HG03575 (cell line): ENCODE measurements around the gene CAMK2D.
A peak's percentile ranks its signal among the peaks of the same experiment; 100 is the strongest.
"Not testable (repeated sequence)": the region's sequence is repeated elsewhere in the genome, so short reads cannot be mapped to it uniquely, and the experiment has no call there.

Source experiments
- ATAC-seq: cut with Tn5 transposase; IDR thresholded peaks from one replicate; pipeline ENCODE4 v1.9.1; 2021; ENCODE audit not compliant: unreplicated experiment, insufficient number of reproducible peaks, low FRiP score; ENCODE audit errors: extremely low read depth

CAMK2D gene

DNA sequence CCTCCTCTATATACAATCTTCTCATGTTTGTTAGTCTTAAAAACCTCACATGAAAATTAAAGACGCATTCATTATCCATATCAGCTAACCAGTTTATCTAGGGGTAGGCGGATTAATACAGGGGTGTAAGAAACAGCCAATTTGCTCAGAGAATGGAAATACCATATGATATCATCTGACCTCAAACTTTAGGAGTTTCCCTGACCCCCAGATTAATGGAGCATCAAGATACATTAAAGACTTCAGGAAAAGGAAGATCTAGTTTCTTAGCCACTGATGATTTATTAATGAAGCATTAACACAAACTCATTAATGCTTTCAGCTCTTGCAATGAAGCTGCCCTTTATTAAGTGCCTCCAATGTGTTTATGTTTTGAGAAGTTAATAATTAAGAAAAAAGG is 67.5 kb downstream of the CAMK2D start:
- ATAC-seq = no peak

DNA sequence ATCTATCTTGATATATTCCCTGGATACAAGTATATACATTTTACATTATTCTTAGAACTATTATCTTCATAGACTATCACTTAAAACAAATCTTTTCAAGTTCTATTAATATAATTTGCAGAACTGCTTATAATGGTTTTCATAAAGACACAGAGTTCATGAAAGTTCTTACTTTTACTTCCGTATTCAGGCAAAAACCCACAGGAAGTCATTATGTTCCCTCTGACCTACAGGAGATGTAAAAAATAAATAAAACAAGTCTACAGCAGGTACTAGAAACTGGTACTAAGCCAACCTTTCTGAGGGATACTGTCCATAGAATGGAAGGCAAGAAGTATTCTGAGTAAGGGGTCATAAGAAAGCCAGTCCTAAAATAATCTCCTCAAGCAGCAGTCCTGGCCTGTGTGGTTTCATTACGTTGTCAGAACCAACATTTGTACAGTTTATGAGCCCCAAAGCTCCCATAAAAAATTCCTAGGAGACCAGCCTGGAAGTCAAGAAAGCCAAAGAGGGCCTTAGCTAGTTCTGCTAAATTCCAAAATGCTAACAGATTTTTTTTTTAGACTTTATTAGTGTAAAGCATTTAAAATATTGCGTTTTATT is 68.6 kb downstream of the CAMK2D start:
- peak; percentile 59 for ATAC-seq

DNA sequence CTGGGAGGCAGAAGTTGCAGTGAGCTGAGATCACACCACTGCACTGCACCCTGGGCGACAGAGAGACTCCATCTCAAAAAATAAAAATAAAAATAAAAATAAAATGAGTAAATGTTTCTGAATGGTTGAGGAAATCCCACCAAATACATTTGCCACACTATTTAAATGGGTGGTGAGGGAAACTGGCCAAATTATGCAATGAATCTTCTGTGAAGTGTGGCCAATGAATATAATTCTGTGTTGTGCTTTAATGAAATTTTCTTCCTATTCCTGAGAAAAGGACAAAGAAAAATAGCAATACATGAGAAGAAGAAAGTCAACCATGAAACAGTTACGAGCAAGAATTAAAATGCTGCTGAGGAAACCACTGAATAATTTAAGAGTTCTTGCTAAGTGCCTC is 69.9 kb downstream of the CAMK2D start:
- no peak for ATAC-seq

DNA sequence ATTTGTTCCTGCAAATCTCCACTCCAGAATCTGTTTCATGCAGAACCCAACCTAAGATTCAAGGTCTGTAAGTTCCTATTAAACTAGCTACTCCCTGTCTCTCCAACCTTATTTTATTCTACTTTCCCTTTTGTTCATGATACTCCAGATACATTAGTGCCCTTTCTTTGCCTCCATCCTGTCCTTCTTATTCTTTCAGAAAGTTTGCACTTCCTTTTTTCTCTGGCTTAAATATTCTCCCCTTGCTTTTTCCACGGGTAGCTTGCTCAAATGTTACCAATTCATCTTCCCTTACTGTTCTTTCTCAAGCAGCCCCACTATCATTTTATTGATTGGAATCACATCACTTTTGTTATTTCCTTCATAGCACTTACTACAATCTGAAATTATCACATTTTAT is 72.1 kb downstream of the CAMK2D start:
- no peak for ATAC-seq

DNA sequence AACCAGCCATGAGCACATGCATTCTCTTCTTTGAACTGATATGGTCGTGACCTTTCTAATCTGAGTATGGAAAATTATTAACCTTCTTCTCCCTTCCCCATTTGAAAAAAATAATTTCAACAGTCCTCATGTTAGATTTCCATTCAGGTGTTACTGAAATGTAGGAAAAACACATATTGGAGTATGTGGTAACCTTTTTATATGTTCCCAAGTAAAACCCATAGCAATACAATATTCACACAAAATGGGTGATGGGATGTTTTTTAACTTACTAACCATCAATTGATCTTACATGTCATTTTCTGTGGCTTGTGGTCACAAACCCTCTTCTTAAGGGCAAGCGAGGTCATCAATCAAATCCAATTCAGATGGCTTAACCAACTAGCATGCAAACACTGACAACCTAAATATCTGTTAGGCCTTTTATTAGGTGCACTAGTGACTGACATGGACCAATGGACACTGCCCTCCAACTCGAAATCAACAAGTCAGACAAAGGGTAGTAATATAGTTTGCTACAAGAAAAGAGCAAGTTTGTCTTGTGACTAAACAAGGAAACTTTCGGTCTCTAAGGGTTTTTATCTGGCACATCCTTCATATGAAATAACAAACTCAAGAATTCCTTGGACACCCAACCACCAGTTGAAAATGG is 74.3 kb downstream of the CAMK2D start:
- no peak for ATAC-seq

DNA sequence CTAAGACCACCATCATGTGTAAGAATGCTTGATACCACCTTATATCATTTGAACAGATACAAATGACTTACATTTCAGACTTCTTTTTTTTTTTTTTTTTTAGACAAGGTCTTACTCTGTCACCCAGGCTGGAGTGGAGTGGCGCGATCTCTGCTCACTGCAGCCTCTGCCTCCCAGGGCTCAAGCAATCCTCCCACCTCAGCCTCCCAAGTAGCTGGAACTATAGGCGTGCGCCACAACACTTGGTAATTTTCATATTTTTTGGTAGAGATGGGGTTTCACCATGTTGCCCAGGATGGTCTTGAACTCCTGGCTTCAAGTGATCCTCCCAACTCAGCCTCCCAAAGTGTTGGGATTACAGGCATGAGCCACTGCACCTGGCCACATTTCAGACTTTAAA is 76.4 kb downstream of the CAMK2D start:
- ATAC-seq = not testable (repeated sequence)

DNA sequence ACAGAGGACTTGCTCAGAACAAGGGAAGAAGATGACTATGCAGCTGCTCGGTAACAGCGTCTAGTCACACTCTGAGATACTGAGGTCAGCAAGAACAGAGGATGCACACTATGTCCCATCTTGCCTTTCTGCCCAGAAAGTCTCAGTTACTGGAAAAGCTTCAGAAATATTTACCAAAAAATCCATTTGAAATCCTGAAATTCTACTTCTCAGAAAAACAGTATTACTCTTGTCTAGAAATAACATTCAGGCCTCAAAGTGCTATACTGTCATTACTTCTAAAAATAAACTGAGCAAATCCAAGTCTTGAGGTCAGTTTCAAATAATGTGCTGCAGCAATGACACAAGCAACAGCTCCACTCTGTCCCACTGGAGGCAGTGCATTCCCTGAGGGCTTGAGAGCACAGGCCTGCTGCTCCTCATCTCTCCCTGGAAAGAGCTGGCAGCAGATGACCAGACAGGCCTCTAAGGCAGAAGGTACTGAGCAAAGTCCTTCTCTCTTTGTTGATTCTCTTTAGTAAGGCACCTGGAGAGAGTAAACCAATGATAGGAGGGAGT is 76.9 kb downstream of the CAMK2D start:
- ATAC-seq = no peak

DNA sequence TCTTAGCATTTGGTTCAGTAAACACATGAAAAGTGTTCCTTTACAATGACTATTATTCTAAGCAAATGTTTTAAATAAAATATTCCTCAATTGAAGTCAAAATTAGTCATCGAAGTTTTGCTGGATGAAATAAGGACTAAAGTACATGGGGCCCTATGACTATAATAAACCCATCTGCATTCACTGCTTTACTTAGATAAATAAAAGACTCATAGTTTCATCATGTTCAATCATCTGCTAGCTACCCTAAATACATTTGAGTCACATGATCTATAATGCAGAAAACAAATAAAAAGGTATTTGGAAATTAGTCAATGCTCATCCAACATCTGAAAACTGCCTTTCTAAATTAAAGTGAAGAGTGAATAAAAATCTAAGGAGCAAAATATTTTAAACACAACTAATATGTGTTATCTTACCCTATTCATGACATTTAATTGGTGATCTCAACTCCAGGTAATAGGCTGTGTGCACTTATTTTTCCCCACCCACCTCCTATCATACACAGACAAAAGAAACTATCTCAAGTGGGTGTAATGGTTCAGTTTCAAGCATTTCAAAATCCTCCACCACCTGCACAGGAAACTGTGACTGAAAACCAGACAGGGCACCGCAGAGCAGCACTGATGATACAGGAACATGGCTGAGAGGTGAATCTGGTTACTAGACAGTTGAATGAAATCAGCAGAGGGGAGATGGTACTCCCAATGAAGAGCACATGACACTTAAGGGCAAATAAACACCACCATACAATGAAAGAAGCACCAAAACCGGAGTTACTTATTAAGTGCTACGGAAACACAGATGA is 78.6 kb downstream of the CAMK2D start:
- peak; percentile 97 for ATAC-seq

DNA sequence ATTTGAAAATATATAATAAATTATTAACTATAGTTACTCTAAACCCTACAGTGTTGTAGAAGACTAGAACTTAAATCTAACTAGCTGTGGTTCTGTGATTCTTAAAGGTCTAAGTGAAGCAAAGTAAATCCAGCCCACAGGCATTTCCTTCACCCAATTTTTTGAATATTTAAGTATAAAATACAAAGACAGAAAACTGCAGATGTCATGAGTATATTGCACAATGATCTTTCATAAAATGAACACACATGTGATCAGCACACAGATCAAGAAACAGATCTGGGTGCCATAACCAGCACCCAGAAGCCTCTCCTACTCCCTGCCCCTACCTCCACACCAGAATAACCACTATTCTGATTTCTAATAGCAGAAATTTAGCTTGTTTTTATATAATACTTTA is 82.9 kb downstream of the CAMK2D start:
- no peak for ATAC-seq

DNA sequence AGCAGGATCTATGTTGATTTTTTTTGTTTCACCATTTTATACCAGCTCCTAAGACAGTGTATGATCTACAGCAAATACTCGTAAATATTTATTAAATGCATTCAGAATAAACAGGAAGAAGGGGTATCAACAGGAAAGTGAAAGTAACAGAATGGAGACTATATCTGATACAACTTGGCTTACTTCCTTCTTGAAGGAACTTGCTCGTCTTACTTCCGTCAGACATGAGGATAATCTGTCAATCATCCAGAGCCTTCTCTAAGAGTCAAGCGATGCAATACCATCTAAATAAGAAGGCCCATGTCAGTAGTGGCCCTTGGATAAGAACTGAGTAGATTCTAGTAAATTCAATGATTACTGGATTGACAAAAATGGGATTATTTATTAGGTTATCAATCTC is 84.2 kb downstream of the CAMK2D start:
- no peak for ATAC-seq

DNA sequence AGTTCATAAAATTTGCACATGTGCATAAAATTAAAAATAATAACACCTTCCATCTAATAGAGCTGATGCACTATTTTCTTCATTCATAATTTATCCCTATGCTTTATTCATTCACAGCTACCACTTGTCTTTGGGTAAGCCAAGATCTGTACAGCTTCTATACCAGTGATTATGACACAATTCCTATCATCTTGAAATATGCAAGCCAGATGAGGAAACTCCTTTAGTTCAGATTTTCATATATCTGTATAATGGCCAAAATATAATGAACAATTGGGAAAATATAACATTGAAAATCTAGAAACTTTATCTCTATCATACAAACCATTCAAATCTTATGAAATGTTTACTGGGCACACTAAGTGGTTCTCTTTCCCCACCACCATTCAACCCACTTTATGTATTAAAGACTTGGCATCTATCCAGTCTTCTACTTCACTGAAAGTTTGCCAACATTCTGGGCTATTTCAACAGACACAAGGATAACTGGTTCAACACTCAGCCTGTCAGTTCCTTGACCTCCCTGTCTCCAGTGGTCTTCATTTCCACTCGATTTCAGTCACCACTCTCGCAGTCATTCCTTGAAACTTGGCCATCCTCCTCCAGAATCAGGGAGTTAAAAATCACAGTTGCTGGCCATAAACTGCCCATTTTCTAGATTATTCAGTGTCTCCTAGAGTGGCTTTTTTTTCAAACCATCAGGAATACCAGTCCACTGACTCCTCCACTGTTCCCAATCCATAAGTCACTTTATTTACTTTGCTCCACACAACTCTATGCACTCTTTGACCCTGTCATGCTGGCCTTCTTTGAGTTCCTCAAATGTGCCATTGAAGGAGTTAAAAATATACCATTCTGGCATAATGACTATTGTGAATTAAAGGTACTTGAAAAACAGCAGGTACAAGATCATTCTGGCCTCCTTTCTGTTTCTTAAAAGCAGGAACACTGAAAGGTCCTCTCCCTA is 85.5 kb downstream of the CAMK2D start:
- no peak for ATAC-seq

DNA sequence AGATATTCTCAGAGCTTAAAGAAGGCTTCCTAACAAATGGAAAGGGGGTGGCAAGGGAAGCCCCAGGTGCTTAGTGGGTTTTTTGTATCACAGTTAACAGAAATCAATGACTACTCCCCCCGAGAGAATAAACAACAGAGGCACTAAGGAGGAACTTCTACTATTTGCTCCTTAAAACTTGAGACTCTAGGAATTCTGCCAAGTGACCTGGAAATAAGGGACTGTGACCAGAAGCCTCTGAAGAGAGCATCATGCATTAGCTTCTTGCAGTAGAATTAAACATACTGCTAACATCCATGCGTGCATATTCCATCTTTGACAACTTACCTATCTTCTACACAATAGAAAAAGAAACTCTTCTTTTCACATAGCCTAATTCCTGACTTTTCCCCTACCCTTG is 86.8 kb downstream of the CAMK2D start:
- no peak for ATAC-seq

DNA sequence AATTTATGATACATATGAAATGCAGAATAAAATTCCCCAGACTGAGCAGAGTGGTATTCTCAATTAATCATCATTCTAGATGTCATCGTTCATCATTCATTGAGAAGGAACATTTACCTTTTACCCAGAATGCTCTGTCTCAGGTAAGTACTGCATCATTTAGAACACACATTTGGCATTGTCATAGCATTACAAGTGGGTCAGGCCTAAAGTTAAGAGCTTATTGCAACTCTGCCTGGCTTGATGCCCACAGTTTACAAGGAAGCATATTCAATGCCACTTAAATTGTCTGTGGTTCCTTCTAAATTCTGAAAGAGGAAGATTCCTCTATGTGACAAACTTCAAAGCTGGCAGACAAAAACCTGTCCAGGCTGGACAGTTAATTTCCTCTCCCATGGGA is 87.3 kb downstream of the CAMK2D start:
- ATAC-seq = no peak

DNA sequence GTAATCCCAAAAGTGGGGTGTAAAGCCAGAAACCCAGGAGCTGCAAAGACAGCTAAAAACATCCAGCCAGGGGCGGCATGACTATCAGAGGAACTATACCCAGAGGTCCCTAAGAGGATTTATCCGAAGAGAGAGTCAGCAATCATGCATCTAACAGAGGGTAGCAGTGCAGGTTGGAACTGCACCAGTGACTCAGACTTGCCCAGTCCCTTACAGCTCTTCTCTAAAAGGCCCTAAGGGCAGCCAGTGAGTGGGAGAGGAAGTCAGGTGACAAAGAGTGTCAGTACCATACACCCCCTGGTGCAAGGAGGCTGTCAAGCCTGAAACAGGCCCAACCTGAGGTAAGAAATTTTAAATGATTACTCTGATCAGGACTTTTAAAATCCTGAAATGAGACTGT is 88.1 kb downstream of the CAMK2D start:
- ATAC-seq = peak; percentile 75

DNA sequence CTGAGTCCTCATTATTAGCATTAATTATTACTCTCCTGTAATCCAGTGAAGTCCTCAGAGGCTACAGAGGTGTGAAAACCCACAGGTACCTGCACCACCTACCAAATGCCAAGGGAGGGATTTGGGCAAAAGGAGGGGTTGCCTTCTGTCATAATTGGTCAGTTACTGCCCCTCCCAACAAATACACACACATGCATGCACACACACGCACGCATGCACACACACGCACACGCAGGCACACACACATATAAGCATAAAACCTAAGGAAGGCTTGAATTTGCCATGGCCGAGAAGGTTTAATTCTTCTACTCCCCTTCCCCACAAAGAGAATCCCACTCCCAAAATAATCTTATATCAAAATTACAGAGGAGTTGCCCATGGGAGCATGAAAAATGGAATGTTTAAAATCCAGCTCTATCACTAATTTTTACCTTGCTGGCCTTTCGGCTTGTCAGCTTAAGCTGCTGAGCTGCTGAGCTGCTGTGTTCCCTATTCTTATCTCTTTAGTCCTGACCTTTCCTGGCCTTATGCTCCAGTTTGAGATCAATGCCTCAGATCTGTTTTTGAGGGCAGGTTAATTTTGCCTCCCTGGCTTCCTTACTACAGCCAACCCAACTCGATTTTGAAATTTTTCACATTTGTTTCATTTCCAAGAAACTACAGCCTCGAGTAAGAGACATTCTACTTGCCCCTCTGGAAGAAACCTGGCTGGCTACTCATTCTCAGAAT is 95.0 kb downstream of the CAMK2D start:
- no peak for ATAC-seq

DNA sequence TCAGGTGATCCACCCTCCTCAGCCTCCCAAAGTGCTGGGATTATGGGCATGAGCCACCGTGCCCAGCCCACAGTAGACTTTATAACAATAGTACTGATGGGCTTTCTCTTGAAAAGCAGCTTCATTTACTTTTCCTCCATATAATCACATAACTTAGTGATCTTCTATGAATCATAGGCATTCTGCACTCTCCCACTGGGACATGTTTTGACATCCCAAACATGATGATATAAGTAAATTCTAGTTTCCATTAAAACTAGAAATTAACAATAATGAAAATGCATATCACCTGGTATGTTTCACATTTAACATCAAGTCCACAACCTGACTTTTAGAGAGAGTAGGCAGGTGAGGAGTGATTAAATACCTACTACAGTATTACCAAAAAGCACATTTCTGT is 96.5 kb downstream of the CAMK2D start:
- ATAC-seq = no peak

DNA sequence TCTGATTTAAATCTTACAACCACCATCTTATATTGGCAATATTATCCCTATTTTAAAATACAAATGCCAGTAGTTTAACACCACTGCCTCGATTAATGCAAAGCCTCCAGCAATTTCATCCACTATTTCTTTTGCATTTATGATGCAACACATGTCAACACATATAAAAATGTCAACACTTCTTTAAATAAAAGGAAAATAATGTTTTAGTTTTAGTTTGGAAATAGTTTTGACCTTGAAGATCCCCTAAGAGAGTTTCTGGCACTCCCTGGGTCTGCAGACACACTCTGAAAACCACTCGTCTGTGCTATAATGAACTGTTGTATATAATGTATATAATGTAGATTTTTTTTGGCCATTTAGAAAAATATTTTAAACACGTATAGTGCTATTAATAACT is 99.0 kb downstream of the CAMK2D start:
- ATAC-seq = no peak

DNA sequence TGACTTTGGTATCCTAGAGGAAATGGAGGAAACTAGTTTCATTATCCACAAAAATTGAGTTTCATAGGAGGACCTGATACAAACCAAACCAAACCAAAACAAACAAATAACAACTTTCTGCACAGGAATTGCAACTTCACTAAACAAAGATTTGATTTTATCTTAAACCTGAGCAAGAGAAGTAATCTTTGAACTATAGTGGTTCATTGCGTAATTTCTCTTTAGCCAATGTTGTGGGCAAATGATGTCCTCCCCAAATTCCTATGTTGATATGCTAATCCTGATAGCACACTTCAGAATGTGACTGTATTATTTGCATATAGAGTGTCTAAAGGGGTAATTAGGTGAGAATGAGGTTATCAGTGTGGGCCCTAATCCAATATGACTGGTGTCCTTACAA is 102.4 kb downstream of the CAMK2D start:
- ATAC-seq = no peak
